ENCODE results near the gene DGKD.

DGKD gene

GRCh38 chr2:233362742-233363141, 8.4 kb downstream of the DGKD start:
- TF ChIP-seq CTCF (IDR thresholded peaks at IDR 0.05; ENCODE audit: insufficient read depth, low read length), result no peak
- no peak for TF ChIP-seq REST (IDR thresholded peaks at IDR 0.05; ENCODE audit: insufficient replicate concordance, low read depth)
- no peak for TF ChIP-seq SPI1 (IDR thresholded peaks at IDR 0.05; ENCODE audit: borderline replicate concordance, low read depth)
- TF ChIP-seq POLR2AphosphoS5 (IDR thresholded peaks at IDR 0.05; ENCODE audit: low read depth), result no peak
- TF ChIP-seq GABPA (IDR thresholded peaks at IDR 0.05; ENCODE audit: low read depth), result no peak
- H3K4me3 ChIP-seq (replicated peaks; ENCODE audit: insufficient read depth, low read length), result no peak overlapping the region
- H3K27me3 ChIP-seq (ENCODE audit: insufficient read depth, poor library complexity, severe bottlenecking), result no peaks in the 10 kb centered on the region
- no peak overlapping the region for H3K27ac ChIP-seq (replicated peaks)
- DNase-seq (ENCODE audit: low read depth in 1 of 2, low spot score in 1 of 2), result no peak

- TF ChIP-seq SPI1 (IDR thresholded peaks at IDR 0.05; ENCODE audit: borderline replicate concordance, low read depth) (no peak), REST (IDR thresholded peaks at IDR 0.05; ENCODE audit: insufficient replicate concordance, low read depth) (no peak), GABPA (IDR thresholded peaks at IDR 0.05; ENCODE audit: low read depth) (no peak)
- H3K4me3 ChIP-seq (replicated peaks; ENCODE audit: insufficient read depth, low read length), result no peak overlapping the region
- no peak overlapping the region for H3K27ac ChIP-seq (replicated peaks)
These were observed 9.5 kb downstream of the DGKD start for GRCh38 chr2:233363744-233364235.

GRCh38 chr2:233365861-233366520, 11.7 kb downstream of the DGKD start:
- no peak for TF ChIP-seq REST (IDR thresholded peaks at IDR 0.05; ENCODE audit: insufficient replicate concordance, low read depth)
- TF ChIP-seq GABPA (IDR thresholded peaks at IDR 0.05; ENCODE audit: low read depth), result no peak
- no peak for TF ChIP-seq CTCF (IDR thresholded peaks at IDR 0.05; ENCODE audit: insufficient read depth, low read length)
- TF ChIP-seq SPI1 (IDR thresholded peaks at IDR 0.05; ENCODE audit: borderline replicate concordance, low read depth), result no peak
- no peak for TF ChIP-seq POLR2AphosphoS5 (IDR thresholded peaks at IDR 0.05; ENCODE audit: low read depth)
- no peak for DNase-seq (ENCODE audit: low read depth in 1 of 2, low spot score in 1 of 2)
- Histone ChIP-seq H3K27me3 (ENCODE audit: insufficient read depth, poor library complexity, severe bottlenecking) (no peaks in the 10 kb centered on the region), H3K4me3 (replicated peaks; ENCODE audit: insufficient read depth, low read length) (no peak overlapping the region), H3K27ac (replicated peaks) (no peak overlapping the region)

More at GRCh38 chr2:233363744-233364235, 9.5 kb downstream of the DGKD start:
- no peak for DNase-seq (ENCODE audit: low read depth in 1 of 2, low spot score in 1 of 2)
- H3K27me3 ChIP-seq (ENCODE audit: insufficient read depth, poor library complexity, severe bottlenecking), result no peaks in the 10 kb centered on the region
